HTR-8/SVneo (cell line): ENCODE results near the gene ESPN.
A peak's percentile ranks its signal among the peaks of the same experiment; 100 is the strongest.
"Not testable (repeated sequence)": the region's sequence is repeated elsewhere in the genome, so short reads cannot be mapped to it uniquely, and the experiment has no call there.

ENCODE experiments used
- DNase-seq: peaks from one replicate; pipeline ENCODE4 v3.0.0; 2011; ENCODE audit warnings: low spot score, mixed read lengths; ENCODE audit not compliant: insufficient read length
- FAIRE-seq: peaks from 2 replicates; lab custom pipeline; 2011; peaks lifted over from hg19 to GRCh38; lab: Jason Lieb, UNC

Gene ESPN

GRCh38 chr1:6491081-6491449 lies 66.5 kb downstream of the ESPN start:
- no peak for DNase-seq
- no peak for FAIRE-seq

- DNase-seq, result peak; percentile 56
- FAIRE-seq, result peak; percentile 83
Observed at GRCh38 chr1:6491480-6491962, 66.9 kb downstream of the ESPN start, which contains the start of gene PLEKHG5. TSS of gene PLEKHG5 (minus strand) at chr1:6491667. CDS start at chr1:6477571, 14,096 bp downstream.

GRCh38 chr1:6491966-6492365 lies 67.4 kb downstream of the ESPN start:
- FAIRE-seq, result no peak
- DNase-seq, result no peak

GRCh38 chr1:6493834-6494223 lies 69.3 kb downstream of the ESPN start:
- not testable (repeated sequence) for DNase-seq, FAIRE-seq

GRCh38 chr1:6494627-6495026 lies 70.1 kb downstream of the ESPN start:
- DNase-seq (no peak), FAIRE-seq (no peak)

- FAIRE-seq (peak; percentile 66), DNase-seq (no peak)
Observed at GRCh38 chr1:6495041-6495441, 70.5 kb downstream of the ESPN start.

- no peak for FAIRE-seq
- DNase-seq, result no peak
Observed at GRCh38 chr1:6495540-6496364, 71.2 kb downstream of the ESPN start.

- FAIRE-seq, result no peak
- DNase-seq, result no peak
Observed at GRCh38 chr1:6496365-6496721, 71.8 kb downstream of the ESPN start.

- DNase-seq, result no peak
- FAIRE-seq, result no peak
Observed at GRCh38 chr1:6496890-6497214, 72.3 kb downstream of the ESPN start.

- peak; percentile 13 for FAIRE-seq
Observed at GRCh38 chr1:6497215-6497866, 72.8 kb downstream of the ESPN start.

GRCh38 chr1:6497867-6498575 lies 73.4 kb downstream of the ESPN start:
- DNase-seq (no peak), FAIRE-seq (no peak)

More at GRCh38 chr1:6497215-6497866, 72.8 kb downstream of the ESPN start:
- DNase-seq, result no peak

GRCh38 chr1:6498576-6499111 lies 74.1 kb downstream of the ESPN start:
- FAIRE-seq (no peak), DNase-seq (no peak)

GRCh38 chr1:6499296-6499695 lies 74.7 kb downstream of the ESPN start:
- no peak for FAIRE-seq
- no peak for DNase-seq

GRCh38 chr1:6500544-6501278 lies 76.1 kb downstream of the ESPN start:
- DNase-seq (no peak), FAIRE-seq (no peak)

GRCh38 chr1:6501279-6501813 lies 76.8 kb downstream of the ESPN start:
- FAIRE-seq, result no peak
- DNase-seq, result no peak

- FAIRE-seq, result no peak
Observed at GRCh38 chr1:6502000-6502891, 77.7 kb downstream of the ESPN start.

GRCh38 chr1:6503884-6504602 lies 79.5 kb downstream of the ESPN start:
- FAIRE-seq, result no peak
- DNase-seq, result no peak

More at GRCh38 chr1:6502000-6502891, 77.7 kb downstream of the ESPN start:
- no peak for DNase-seq

GRCh38 chr1:6504887-6505286 lies 80.3 kb downstream of the ESPN start:
- no peak for DNase-seq
- no peak for FAIRE-seq
